Ecto neural progenitor cell (in vitro differentiated cells): ENCODE data around the gene PTCD2.

ENCODE experiments used
- DNase-seq: peaks from one replicate; pipeline ENCODE4 v3.0.0-alpha.2; 2018; ENCODE audit warnings: low spot score

Gene PTCD2

GRCh38 chr5:72415616-72416325 is 95.6 kb downstream of the PTCD2 start:
- no peak for DNase-seq

- no peak for DNase-seq
Observed at GRCh38 chr5:72417333-72418062, 97.3 kb downstream of the PTCD2 start.
